ENCODE measurements around the gene CISTR.
A peak's percentile ranks its signal among the peaks of the same experiment; 100 is the strongest.

- TF ChIP-seq CTCF (IDR thresholded peaks at IDR 0.05; ENCODE audit: insufficient read depth, low read depth, low read length) (peak; percentile 86), EZH2 (IDR thresholded peaks at IDR 0.05; ENCODE audit: insufficient read depth, low read length) (no peak)
Measured at GRCh38 chr12:53743266-53744129, 8.3 kb downstream of the CISTR start.

Measured in astrocyte (in vitro differentiated cells and primary cell).